OCI-LY7 (cell line): Measurements from ENCODE around the gene PSMD4. TPM values are rescaled to one million over a fixed set of nuclear protein-coding genes. Genes with fewer than 3 reads are reported as not detected.

ENCODE experiments used
- BruUV-seq: library from RNA; stranded (reverse); fragments of 400-500 nt; replicated peaks from 2 replicates; lab custom pipeline; 2021; lab: Mats Ljungman, UMichigan
- CTCF ChIA-PET: fragments of 300-600 bp; sonication (Branson Sonifier 250); formaldehyde crosslinking; loops from one replicate; lab custom pipeline; 2022; ENCODE audit warnings: antibody characterized with exemption; ENCODE audit not compliant: unreplicated experiment; lab: Charles Lee
- POLR2A ChIA-PET: fragments of 300-600 bp; sonication (Branson Sonifier 250); formaldehyde crosslinking; loops from one replicate; lab custom pipeline; 2022; ENCODE audit warnings: antibody characterized with exemption; lab: Charles Lee
- DNase-seq: peaks from one replicate; pipeline ENCODE4 v3.0.0-alpha.2; 2015; ENCODE audit warnings: low spot score
- H2AFZ ChIP-seq: fragments of 200-600 bp; sonication (generic), shearing (Covaris generic); 2 replicates; pipeline ENCODE4 v1.6.1; 2014; ENCODE audit warnings: mild to moderate bottlenecking, antibody characterized with exemption, low read length, moderate library complexity
- H3K27ac ChIP-seq: fragments of 200-600 bp; sonication (generic); 2 replicates; pipeline ENCODE4 v1.5.1; 2014; ENCODE audit warnings: mixed run types, low read depth, mild to moderate bottlenecking, moderate library complexity, low read length, inconsistent platforms; ENCODE audit not compliant: poor library complexity, severe bottlenecking
- H3K36me3 ChIP-seq: fragments of 200-600 bp; sonication (generic); 2 replicates; pipeline ENCODE4 v1.6.1; 2014; ENCODE audit warnings: mild to moderate bottlenecking, antibody characterized with exemption, low read length, moderate library complexity, mixed read lengths; ENCODE audit not compliant: insufficient read depth
- H3K4me1 ChIP-seq: fragments of 200-600 bp; sonication (generic); 2 replicates; pipeline ENCODE4 v1.5.1; 2014; ENCODE audit warnings: mild to moderate bottlenecking, low read length; ENCODE audit not compliant: insufficient read depth, poor library complexity, severe bottlenecking
- H3K4me2 ChIP-seq: fragments of 200-600 bp; sonication (generic); 2 replicates; pipeline ENCODE4 v1.6.1; 2014; ENCODE audit warnings: mild to moderate bottlenecking, low read length
- H3K4me3 ChIP-seq: fragments of 200-600 bp; sonication (generic); 2 replicates; pipeline ENCODE4 v1.5.1; 2014; ENCODE audit warnings: mild to moderate bottlenecking, low read depth, low read length; ENCODE audit not compliant: poor library complexity, severe bottlenecking
- H3K79me2 ChIP-seq: fragments of 200-600 bp; sonication (generic); 2 replicates; pipeline ENCODE4 v1.6.1; 2016; ENCODE audit warnings: low read depth, mild to moderate bottlenecking, low read length, moderate library complexity, mixed read lengths; ENCODE audit not compliant: insufficient read depth
- H3K9me2 ChIP-seq: fragments of 200-600 bp; sonication (generic); 2 replicates; pipeline ENCODE4 v1.6.1; 2016; ENCODE audit warnings: mild to moderate bottlenecking, low read length, mixed read lengths; ENCODE audit not compliant: insufficient read depth
- H3K9me3 ChIP-seq: fragments of 200-600 bp; sonication (generic); 2 replicates; pipeline ENCODE4 v1.6.1; 2014; ENCODE audit warnings: mild to moderate bottlenecking, mixed run types, low read length, mixed read lengths
- H4K20me1 ChIP-seq: fragments of 200-600 bp; sonication (generic); 2 replicates; pipeline ENCODE4 v1.6.1; 2014; ENCODE audit warnings: mild to moderate bottlenecking, antibody characterized with exemption, low read length, moderate library complexity, mixed read lengths; ENCODE audit not compliant: insufficient read depth
- CTCF ChIP-seq: fragments of 200-600 bp; sonication (generic); conservative IDR thresholded peaks from 2 replicates; pipeline ENCODE4 v1.5.1; 2014; ENCODE audit warnings: mild to moderate bottlenecking, antibody characterized with exemption, low read length, moderate library complexity, mixed read lengths
- EZH2phosphoT487 ChIP-seq: fragments of 200-600 bp; sonication (generic); IDR thresholded peaks from 2 replicates; pipeline ENCODE4 v1.6.1; 2018; ENCODE audit warnings: low read depth, borderline replicate concordance, mild to moderate bottlenecking, mixed run types, antibody characterized with exemption, low read length, moderate library complexity, mixed read lengths
- intact Hi-C: fragments of 100-400 bp; cut with micrococcal nuclease; formaldehyde crosslinking; loops from one replicate; pipeline ENCODE4 v1.10.0; 2022; ENCODE audit not compliant: unreplicated experiment
- total RNA-seq, 2 experiments: library from RNA; depleted of rRNA in 1 of 2; stranded (reverse); fragments of >200 nt in 1 of 2; shearing (Covaris generic) in 1 of 2; gene quantifications; 2 replicates each; pipeline ENCODE4 v1.2.3, GENCODE V29; 2014 to 2022

Gene PSMD4
- total RNA-seq, 2 experiments from 2014 or later, result 118 to 150 TPM

- no peak overlapping the region for H2AFZ ChIP-seq
- no peaks in the 10 kb centered on the region for H3K9me2 ChIP-seq
- POLR2A ChIA-PET, result interaction anchor here (0.6 to 1.6 kb wide), 3 partner anchors 10 to 154 kb away, joined by 3 to 5 read pairs (median 4); partner anchors contain the start of gene TNFAIP8L2
- no peak overlapping the region for H3K4me3 ChIP-seq
- no peak overlapping the region for H3K27ac ChIP-seq
- no TSS peak for BruUV-seq
- peaks cover 85% of the 10 kb centered on the region for H3K36me3 ChIP-seq
- no peak for DNase-seq
- H3K9me3 ChIP-seq, result no peaks in the 10 kb centered on the region
- H3K4me1 ChIP-seq, result no peaks in the 10 kb centered on the region
- no peaks in the 10 kb centered on the region for H3K79me2 ChIP-seq
- H3K4me2 ChIP-seq, result no peak overlapping the region
- intact Hi-C loops, result no loop called here
- CTCF ChIA-PET, result interaction anchor here (0.5 to 1.5 kb wide), 2 partner anchors 27 to 49 kb away, joined by 3 to 4 read pairs; no protein-coding TSS in a partner anchor
- H4K20me1 ChIP-seq, result no peaks in the 10 kb centered on the region
- TF ChIP-seq EZH2phosphoT487 (no peak), CTCF (no peak)
Measured at GRCh38 chr1:151311011-151311410, 56.5 kb downstream of the PSMD4 start.

- Histone ChIP-seq H3K9me2 (no peaks in the 10 kb centered on the region), H3K9me3 (no peaks in the 10 kb centered on the region), H3K4me2 (no peak overlapping the region), H3K4me1 (no peaks in the 10 kb centered on the region), H3K4me3 (no peak overlapping the region), H2AFZ (no peak overlapping the region), H3K79me2 (no peaks in the 10 kb centered on the region), H3K36me3 (peaks cover 84% of the 10 kb centered on the region), H4K20me1 (no peaks in the 10 kb centered on the region), H3K27ac (no peak overlapping the region)
- no TSS peak for BruUV-seq
- no peak for DNase-seq
- CTCF ChIA-PET, result interaction anchor here (0.5 to 1.5 kb wide), 2 partner anchors 28 to 50 kb away, joined by 3 to 4 read pairs; no protein-coding TSS in a partner anchor
- TF ChIP-seq EZH2phosphoT487, result no peak
- no peak for TF ChIP-seq CTCF
- POLR2A ChIA-PET, result interaction anchor here (0.5 to 0.7 kb wide), 2 partner anchors 9 to 17 kb away, joined by 4 to 5 read pairs; no protein-coding TSS in a partner anchor
- intact Hi-C loops, result no loop called here
Measured at GRCh38 chr1:151311589-151312331, 57.2 kb downstream of the PSMD4 start.

- no peak for TF ChIP-seq EZH2phosphoT487
- TF ChIP-seq CTCF, result no peak
- H3K4me2 ChIP-seq, result no peak overlapping the region
- no TSS peak for BruUV-seq
- no peaks in the 10 kb centered on the region for H3K9me2 ChIP-seq
- no peaks in the 10 kb centered on the region for H3K4me1 ChIP-seq
- no peaks in the 10 kb centered on the region for H4K20me1 ChIP-seq
- H2AFZ ChIP-seq, result no peak overlapping the region
- peaks cover 81% of the 10 kb centered on the region for H3K36me3 ChIP-seq
- H3K4me3 ChIP-seq, result no peak overlapping the region
- CTCF ChIA-PET, result no interaction called here
- DNase-seq, result no peak
- no peaks in the 10 kb centered on the region for H3K9me3 ChIP-seq
- H3K27ac ChIP-seq, result no peak overlapping the region
- intact Hi-C loops, result no loop called here
- no peaks in the 10 kb centered on the region for H3K79me2 ChIP-seq
- POLR2A ChIA-PET, result interaction anchor here (0.5 to 1.2 kb wide), 4 partner anchors 10 to 70 kb away, joined by 3 to 4 read pairs (median 3); partner anchors contain the start of gene PI4KB
Measured at GRCh38 chr1:151312411-151312810, 57.9 kb downstream of the PSMD4 start.
